Measurements from ENCODE around the gene SPINK1.
A peak's percentile ranks its signal among the peaks of the same experiment; 100 is the strongest.
"Not testable (repeated sequence)": the region's sequence is repeated elsewhere in the genome, so short reads cannot be mapped to it uniquely, and the experiment has no call there.

SPINK1 gene

DNA sequence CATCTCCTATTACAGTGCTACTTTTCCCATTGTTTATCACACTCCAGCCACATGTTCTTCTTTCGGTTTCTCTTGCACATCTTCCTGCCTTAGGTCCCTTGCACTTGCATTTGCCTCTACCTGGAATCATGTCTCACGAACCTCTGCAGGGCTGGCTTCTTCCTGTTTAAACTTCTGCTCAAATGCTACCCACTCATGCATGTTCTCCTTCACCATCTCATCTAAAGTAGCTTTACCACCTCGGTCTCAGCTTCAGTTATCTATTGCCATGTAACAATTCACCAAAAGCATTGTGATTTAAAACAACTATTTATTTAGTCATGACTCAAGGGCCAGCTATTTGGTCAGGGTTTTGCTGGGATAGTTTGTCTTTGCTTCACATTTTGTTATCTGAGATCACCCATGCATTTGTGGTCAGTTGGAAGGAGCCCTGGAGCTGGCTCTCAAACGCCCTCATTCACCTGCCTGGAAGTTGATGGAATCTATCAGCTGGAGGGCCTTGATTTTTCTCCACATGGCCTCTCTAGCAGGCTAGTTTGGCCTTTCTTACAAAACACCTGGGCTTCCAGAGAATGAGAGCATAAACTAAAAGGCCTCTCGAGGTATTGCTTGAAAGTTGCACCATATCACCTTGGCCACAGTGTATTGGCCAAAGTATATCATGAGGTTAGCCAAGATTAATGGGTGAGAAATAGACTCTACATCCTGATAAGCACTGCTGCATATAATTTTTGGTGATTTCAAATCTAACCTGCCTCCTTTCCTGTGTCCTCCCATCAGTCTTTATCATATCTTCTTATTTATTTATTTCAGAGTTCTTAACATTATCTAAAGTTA is 21.4 kb downstream of the SPINK1 start:
- DNase-seq (ENCODE audit: extremely low read depth in 1 of 2, low read depth in 1 of 2): no peak

DNA sequence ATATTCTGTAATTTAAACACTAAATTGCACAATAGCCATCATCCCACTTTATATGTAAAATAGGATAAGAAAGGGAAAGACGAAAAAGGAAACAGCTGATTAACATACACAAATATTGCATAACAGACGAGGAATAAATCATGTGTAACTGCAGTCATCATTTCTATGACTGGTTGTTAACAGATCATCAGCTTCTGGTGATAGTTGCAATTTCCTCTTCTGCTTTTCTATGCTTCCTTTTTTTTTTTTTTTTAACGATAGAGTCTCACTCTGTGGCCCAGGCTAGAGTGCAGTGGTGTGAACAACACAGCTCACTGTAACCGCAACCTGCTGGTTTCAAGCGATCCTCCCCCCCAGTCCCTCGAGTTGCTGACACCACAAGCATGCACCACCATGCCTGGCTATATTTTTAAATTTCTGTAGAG is 26.4 kb downstream of the SPINK1 start:
- DNase-seq (ENCODE audit: extremely low read depth in 1 of 2, low read depth in 1 of 2): no peak

DNA sequence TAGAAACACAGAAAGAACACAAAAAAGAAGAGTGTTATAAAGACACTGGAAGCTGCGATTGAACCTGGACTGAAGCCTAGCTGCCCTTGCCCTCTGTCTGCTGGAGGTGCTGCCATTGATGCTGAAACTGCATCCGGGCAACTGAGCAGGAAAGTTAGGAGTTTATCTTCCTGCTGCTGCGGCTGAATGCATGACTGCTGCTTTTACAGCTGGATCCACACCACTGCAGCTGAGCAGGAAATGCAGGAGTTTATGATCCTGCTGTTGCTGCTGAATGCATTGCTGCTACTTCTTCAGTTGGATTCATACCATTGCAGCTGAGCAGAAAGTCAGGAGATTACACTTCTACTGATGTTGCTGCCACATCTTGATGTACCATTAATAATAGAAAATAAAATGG is 27.1 kb downstream of the SPINK1 start:
- DNase-seq (ENCODE audit: extremely low read depth in 1 of 2, low read depth in 1 of 2): no peak

DNA sequence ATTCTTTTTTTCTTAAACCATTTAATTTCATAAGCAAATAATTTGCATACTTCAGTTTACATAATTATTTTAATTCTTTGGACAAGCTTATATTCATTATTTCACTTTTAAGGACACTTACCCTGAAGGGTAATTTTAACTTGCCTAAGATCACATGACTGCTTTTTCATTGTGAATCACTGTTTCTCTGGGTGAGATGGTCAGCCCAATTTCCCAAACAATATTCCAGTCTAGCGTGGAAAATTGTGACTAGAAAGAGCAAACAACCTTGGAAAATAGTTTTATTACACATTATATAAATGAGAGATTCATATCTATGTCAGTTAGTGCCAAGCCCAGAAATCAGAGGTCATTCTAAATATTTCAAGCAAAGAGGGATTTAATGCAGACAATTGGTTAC is 27.5 kb downstream of the SPINK1 start:
- no peak for DNase-seq (ENCODE audit: extremely low read depth in 1 of 2, low read depth in 1 of 2)

DNA sequence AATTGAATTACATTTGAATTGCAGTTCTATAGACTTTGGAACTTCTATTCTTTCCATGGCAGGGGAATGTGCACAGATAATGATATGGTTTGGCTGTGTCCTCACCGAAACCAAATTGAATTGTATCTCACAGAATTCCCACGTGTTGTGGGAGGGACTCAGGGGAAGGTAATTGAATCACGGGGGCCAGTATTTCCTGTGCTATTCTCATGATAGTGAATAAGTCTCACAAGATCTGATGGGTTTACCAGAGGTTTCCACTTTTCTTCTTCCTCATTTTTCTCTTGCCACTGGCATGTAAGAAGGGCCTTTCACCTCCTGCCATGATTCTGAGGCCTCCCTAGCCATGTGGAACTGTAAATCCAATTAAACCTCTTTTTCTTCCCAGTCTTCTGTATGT is 28.3 kb downstream of the SPINK1 start:
- not testable (repeated sequence) for DNase-seq (ENCODE audit: extremely low read depth in 1 of 2, low read depth in 1 of 2)

DNA sequence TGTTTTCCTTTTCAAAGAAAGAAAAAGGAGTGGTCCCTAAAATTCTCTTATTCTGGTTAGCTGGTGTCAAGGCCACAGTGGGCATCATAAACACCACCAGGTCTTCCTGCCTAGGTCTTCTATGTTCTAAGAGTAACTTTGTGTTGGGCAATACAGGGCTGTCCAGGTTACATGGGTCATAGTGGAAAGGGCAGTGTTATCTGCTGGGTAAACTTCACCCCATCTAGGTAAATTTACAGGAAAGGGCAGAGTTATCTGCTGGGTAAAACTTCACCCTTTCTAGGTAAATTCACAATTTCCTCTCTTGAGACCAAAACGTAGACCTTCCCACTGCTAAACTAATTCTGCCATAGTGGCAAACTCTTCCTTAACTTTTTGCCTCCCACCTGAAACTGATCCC is 30.0 kb downstream of the SPINK1 start:
- no peak for DNase-seq (ENCODE audit: extremely low read depth in 1 of 2, low read depth in 1 of 2)

DNA sequence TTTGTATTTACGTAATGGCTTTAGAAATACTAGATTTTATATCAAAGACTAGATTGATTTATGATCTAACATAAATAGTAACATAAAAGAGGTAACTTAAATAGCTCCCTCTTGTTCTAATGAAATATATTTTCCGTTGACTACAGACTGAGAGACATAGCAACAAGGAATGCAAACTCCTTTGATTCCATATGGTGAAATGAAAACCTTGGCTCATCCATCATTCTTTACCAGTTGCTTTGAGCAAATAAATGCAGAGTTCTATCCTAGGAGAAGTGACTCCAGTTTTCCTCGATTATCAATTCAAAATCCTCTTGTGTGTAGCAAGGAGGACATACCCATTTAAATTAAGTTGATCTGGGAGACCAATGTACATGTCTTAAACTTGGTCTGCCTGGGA is 31.0 kb downstream of the SPINK1 start:
- DNase-seq (ENCODE audit: extremely low read depth in 1 of 2, low read depth in 1 of 2): no peak

DNA sequence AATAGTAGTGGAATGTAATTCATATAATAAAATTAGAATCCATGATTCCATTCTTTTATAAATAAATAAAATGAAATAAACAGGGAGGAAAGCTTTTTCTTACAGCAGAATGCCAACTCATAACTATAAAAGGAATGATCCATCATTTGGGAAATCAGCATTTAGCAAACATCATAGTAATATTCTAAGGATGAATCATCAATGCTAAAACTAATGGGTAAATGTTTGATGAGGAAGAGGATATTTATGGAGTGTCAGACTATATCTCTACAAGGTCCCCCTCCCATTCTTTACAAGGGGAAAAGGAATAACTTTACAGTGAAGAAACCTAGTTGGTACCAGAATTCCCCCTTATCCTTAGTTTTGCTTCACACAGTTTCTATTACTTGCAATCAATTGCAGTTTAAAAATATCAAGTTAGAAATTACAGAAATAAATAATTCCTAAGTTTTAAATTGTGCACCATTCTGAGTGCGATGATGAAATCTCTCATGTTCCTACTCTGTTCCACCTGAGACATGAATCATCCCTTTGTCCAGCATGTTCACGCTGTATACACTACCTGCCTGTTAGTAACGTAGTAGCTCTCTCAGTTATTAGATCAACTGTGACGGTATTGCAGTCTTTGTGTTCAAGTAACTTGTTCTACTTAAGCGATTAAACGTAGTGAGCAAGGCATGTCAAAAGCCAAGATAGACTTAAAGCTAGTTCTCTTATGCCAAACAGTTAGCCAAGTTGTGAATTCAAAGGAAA is 34.7 kb downstream of the SPINK1 start:
- no peak for DNase-seq (ENCODE audit: extremely low read depth in 1 of 2, low read depth in 1 of 2)

DNA sequence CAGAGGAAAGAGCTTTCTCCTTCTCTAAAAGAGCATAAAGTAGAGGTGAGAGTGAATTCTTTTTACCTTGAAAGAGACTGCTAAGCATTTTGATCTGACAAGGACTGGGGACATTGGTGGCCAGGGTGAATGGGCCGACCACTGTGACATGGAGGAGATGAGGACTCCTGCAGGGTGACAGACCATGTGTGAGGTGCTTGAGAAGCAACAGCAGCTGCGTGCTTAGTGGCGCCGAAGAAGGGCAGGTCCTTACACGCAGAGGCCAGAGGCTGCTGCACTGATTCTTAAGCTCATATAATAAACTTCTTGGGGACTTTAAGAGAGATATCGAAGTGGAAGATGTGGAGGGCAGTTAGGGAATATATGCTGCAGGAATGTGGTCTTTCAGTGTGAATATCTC is 40.3 kb downstream of the SPINK1 start:
- no peak for DNase-seq (ENCODE audit: extremely low read depth in 1 of 2, low read depth in 1 of 2)

DNA sequence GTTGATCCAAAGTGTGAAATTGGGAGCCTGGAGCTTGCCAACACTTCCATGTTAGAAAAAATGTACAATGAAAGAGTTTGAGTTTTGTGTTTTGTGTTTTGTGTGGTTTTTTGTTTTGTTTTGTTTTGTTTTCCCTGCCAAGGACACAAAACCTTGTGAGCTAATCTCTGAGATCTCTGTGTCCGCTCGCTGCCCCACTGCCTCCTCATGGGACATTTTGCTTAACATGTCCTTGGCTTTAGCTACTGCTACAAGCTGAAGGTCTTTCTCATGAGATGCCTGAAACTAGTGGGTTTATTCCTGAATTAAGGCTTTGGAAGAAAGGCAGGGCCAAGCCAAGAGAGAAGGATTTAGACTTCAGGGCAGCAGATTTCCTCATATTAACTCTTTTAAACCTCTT is 41.7 kb downstream of the SPINK1 start:
- DNase-seq (ENCODE audit: extremely low read depth in 1 of 2, low read depth in 1 of 2): no peak

DNA sequence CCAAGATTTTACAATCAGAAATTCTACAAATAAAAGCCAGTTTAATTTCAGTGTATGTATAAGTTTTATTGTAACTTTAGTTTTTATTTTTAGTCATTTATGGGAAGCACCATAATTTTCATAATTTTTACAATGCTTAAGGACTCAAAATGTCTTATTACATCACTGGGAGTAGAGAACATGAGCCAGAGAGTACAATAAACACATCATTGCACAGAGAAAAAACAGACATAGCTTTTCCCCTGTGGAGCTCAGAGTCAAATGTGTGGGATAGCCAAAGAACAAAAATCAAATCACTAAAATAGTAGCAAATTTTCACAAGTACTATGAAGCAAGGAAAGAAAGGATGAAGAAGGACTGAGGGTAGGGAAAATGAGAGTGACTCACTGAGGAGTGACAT is 43.4 kb downstream of the SPINK1 start:
- no peak for DNase-seq (ENCODE audit: extremely low read depth in 1 of 2, low read depth in 1 of 2)

DNA sequence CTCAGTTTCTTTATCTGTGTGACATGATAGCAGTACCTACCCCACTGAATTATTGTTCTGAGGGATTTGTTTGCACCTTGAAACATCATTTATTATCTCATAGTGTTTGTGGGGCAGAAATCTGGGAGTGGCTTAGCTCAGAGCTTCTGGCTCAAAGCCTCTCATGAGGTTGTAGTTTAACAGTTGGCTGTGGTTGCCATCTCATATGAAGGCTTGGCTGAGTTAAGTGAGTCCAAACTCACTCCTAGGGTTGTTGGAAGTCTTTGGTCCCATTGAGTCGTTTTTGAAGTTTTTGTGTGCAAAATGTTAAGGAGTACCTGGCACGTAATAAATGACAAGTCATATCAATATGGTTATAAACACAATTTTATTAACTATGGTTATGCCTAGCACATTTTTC is 45.3 kb downstream of the SPINK1 start:
- no peak for DNase-seq (ENCODE audit: extremely low read depth in 1 of 2, low read depth in 1 of 2)

DNA sequence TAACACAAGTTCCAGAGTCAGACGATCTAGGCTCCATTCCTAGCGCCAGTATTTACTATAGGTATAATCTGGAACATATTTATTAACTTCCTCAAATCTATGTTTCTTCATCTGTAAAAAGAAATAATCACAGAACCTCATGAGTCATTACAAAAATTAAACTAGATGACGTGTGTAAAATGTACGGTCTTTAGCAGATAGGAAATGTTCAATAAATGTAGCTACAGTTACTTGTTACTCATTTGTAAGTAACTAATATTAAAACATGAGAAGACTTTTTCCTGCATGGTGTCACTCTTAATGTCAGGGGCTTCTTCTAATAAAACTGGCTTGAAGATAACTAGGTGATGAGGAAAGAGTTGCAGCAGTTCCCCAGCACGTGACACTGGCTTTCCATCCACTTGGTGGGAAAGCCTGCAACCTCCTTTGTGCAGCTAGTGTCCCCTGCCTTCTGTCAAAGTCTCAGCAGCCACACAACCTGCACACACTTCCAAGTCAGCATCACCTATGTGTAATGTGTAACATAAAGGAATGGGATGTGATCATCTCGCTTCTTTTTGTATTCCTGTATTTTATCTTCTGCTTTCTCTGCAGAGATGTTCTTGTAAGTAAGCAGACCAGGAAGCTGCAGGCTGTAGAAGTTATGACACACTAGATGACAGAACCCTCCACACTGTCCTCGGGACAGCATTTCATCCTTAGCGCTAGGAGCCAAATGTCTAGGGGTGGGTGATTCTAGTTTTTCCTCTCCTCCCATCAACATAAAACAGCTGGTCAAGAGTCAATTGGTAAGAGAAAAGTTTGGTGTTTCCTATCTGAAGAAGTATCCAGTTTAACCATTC is 47.1 kb downstream of the SPINK1 start:
- no peak for DNase-seq (ENCODE audit: extremely low read depth in 1 of 2, low read depth in 1 of 2)

DNA sequence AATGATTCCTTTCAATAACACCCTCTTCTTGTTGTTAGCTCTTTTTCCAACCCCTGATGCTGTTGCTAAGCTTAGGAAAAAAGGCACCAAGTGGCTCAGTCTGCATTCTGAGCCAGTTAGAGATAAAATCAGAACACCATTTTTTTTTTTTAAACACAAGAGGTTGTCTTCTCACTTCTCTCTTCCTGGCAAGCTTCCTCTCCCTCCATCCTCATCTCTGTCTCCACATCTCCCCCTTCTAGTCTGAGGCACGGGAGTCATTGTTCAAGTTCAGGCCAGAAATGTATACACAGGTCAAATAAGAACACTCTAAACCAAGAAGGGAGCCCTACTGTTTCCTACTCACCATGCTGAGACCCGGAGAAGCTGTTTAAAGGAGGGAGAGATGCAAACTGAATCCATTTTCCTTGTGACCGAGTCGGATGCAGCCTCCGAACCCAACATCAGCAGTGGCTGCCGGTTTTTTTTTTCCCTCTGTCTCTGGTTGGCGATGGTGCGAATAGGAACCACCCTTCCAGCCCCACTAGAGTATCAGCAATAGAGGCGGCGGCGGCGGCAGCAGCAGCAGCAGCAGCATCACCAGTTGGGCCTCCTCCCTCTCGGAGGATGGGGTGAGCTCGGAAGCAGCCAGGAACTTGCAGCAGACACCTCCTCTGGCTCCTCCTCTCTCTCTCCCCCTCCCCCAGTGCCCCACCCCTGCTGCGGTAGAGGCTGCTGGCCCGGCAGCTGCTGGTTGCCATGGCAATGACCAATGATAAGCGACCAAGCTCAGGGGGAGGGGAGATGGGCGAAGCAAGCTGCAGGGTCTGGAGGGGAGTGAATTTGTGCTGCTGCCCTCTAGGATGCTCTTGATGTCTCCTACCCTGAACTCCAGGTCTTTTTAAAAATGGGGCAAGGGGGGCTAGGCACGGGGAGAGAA is 49.1 kb downstream of the SPINK1 start, which contains the start of gene JAKMIP2:
TSS of gene JAKMIP2 (minus strand) at position 619 of the 919 bp plus-strand sequence. CDS start 110,922 bp downstream, outside the sequence.
- peak; percentile 74 to 91 for DNase-seq (ENCODE audit: extremely low read depth in 1 of 2, low read depth in 1 of 2)

DNA sequence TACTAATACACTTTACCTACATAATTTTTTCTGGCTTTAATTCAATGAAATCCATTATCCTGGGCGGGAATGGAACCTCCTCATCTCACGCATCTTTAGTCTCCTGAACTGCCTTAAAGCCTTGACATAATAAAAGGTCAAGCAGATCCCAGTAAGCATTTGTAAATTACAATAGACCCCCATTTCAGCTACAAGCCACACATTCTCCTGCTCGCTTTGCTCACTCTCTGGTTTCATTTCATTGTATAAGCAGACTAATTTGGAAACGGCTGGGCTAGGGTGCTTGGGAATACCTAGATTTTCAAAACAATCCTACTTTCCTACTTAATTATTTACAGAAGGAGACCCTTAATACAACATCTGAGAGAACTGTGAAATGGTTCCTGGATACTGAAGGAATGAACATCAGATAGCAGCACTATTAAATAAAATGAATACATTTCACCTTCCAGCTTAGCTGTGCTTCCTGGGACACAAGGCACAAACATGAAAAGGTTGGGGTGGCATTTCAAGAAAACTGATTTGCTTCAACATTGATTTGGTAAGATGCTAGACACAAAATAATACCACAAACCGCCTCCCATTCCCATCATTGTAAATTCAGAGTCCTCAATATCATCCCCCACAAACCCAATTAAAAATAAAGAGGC is 50.4 kb downstream of the SPINK1 start:
- DNase-seq (ENCODE audit: extremely low read depth in 1 of 2, low read depth in 1 of 2): no peak

DNA sequence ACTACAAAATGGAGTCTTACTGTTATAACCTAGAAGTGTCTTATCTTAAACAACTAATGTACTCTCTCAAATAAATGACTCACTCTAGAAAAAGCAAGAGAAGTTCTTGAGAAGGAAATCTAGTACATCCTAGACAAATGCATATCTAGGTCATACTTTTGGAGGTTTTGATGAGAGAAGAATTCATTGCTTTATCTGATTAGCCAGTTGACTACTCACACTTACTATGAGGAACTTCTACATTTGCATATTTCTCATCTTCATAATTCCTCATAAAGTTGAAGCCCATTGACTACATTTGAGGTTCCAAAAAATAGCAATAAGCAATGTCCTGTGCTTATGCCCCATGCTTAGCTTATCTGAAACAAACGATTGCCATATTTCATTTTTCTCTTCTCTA is 51.8 kb downstream of the SPINK1 start:
- no peak for DNase-seq (ENCODE audit: extremely low read depth in 1 of 2, low read depth in 1 of 2)

DNA sequence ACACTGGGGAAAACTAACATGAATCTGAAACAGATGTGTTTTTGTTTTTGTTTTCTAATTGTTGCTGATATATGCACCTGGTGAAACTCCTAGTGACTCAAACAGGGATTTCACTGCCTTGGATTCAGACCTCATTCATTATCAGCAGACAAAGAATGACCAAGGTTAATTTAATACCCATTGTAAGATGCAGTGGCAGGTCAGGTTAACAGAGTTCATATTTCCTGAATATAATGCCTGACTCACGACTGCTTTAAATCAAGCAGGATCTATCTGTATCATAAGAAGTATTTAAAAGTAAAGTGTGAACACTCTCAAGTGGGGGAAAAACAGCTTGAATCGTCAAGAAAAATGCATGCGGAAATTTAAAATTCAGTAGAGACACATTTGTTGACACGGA is 54.5 kb downstream of the SPINK1 start:
- no peak for DNase-seq (ENCODE audit: extremely low read depth in 1 of 2, low read depth in 1 of 2)
